ENCODE data around the gene RGS1. TPM values are rescaled to one million over a fixed set of nuclear protein-coding genes. Genes with fewer than 3 reads are reported as not detected.

RGS1 gene
- total and polyA plus RNA-seq, 2 of the 4 experiments (the other 2 are of a cell fraction), result not detected

GRCh38 chr1:192602757-192603156 is 27.2 kb downstream of the RGS1 start:
- H3K23ac ChIP-seq (ENCODE audit: low read depth, low read length), result no peak overlapping the region
- no peak overlapping the region for H3K4ac ChIP-seq (ENCODE audit: low read depth, low read length)
- no peaks in the 10 kb centered on the region for H3K9me1 ChIP-seq (ENCODE audit: insufficient read depth, low read length)
- DNase-seq, result no peak
- H2AK9ac ChIP-seq (replicated peaks; ENCODE audit: low read depth, low read length, poor library complexity), result no peak overlapping the region
- intact Hi-C loops (cut with micrococcal nuclease), result no loop called here
- H2AFZ ChIP-seq (replicated peaks; ENCODE audit: low read length, poor library complexity), result no peak overlapping the region
- peak overlapping the region; percentile 40; the same call in 1 of the 2 replicates for H2BK120ac ChIP-seq (ENCODE audit: low read depth, low read length)
- no peak overlapping the region for H3K9ac ChIP-seq (ENCODE audit: low read depth, low read length)
- H4K5ac ChIP-seq (ENCODE audit: low read depth, low read length), result no peak overlapping the region
- no peak overlapping the region for H3K4me2 ChIP-seq (ENCODE audit: low read depth, low read length)
- no TSS peak for BruUV-seq (replicated peaks)
- no peak for ATAC-seq (ENCODE audit: low read depth)
- no peak overlapping the region for H2BK20ac ChIP-seq (ENCODE audit: low read depth, low read length)
- in situ Hi-C loops (cut with MboI; ENCODE audit: low sequenced_read_pairs), result no loop called here
- no peaks in the 10 kb centered on the region for H3K79me1 ChIP-seq (ENCODE audit: low read depth in 1 of 2, low read length in 2 of 2)
- no peaks in the 10 kb centered on the region for H3K27me3 ChIP-seq (ENCODE audit: control insufficient read depth, insufficient read depth, low read length)
- H3K56ac ChIP-seq (ENCODE audit: extremely low read depth, insufficient read depth, low read length), result no peak overlapping the region
- H3K14ac ChIP-seq (replicated peaks; ENCODE audit: low read depth, low read length), result no peak overlapping the region
- no peak overlapping the region for H3K4me3 ChIP-seq (ENCODE audit: insufficient read depth, low read depth, low read length)
- H3K18ac ChIP-seq (ENCODE audit: low read depth, low read length), result no peak overlapping the region
- dilution Hi-C loops (cut with HindIII; ENCODE audit: low sequenced_read_pairs, unreplicated experiment), result no loop called here
- H2BK15ac ChIP-seq (ENCODE audit: low read depth, low read length), result 0 out of 3 replicates have a peak overlapping the region, but pooled peaks have one; percentile 7
- H4K91ac ChIP-seq (ENCODE audit: insufficient read depth, low read depth, low read length), result no peak overlapping the region
- ChIA-PET CTCF (no interaction called here), POLR2A (ENCODE audit: unreplicated experiment) (no interaction called here)
- WGBS, 2 experiments (ENCODE audit: extremely low coverage in 2 of 2, insufficient read length in 1 of 2), result no CpG with 5 or more reads among the region's 1 CpG
- no peaks in the 10 kb centered on the region for H3K9me3 ChIP-seq (ENCODE audit: control insufficient read depth, insufficient read depth, low read length)
- no peaks in the 10 kb centered on the region for H3K4me1 ChIP-seq (ENCODE audit: control insufficient read depth, insufficient read depth, low read length)
- no peak overlapping the region for H4K8ac ChIP-seq (ENCODE audit: low read depth in 2 of 2, low read length in 2 of 2)
- no peaks in the 10 kb centered on the region for H3K36me3 ChIP-seq (ENCODE audit: control insufficient read depth, insufficient read depth, low read length)
- H2AK5ac ChIP-seq (ENCODE audit: low read depth, low read length), result no peak overlapping the region
- H4K20me1 ChIP-seq (ENCODE audit: insufficient read depth, low read length), result no peaks in the 10 kb centered on the region
- no peak for TF ChIP-seq RCOR1 (IDR thresholded peaks at IDR 0.05; ENCODE audit: insufficient replicate concordance, low read length)
- no peak for TF ChIP-seq MAZ (IDR thresholded peaks at IDR 0.05; ENCODE audit: borderline replicate concordance, low read depth, low read length)
- TF ChIP-seq, protein P1, sequence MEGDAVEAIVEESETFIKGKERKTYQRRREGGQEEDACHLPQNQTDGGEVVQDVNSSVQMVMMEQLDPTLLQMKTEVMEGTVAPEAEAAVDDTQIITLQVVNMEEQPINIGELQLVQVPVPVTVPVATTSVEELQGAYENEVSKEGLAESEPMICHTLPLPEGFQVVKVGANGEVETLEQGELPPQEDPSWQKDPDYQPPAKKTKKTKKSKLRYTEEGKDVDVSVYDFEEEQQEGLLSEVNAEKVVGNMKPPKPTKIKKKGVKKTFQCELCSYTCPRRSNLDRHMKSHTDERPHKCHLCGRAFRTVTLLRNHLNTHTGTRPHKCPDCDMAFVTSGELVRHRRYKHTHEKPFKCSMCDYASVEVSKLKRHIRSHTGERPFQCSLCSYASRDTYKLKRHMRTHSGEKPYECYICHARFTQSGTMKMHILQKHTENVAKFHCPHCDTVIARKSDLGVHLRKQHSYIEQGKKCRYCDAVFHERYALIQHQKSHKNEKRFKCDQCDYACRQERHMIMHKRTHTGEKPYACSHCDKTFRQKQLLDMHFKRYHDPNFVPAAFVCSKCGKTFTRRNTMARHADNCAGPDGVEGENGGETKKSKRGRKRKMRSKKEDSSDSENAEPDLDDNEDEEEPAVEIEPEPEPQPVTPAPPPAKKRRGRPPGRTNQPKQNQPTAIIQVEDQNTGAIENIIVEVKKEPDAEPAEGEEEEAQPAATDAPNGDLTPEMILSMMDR (conservative IDR thresholded peaks at IDR 0.05; ENCODE audit: low read depth, low read length), result no peak
- no peak for TF ChIP-seq CHD1 (IDR thresholded peaks at IDR 0.05; ENCODE audit: low read depth, low read length)
- TF ChIP-seq POLR2A (IDR thresholded peaks at IDR 0.05; ENCODE audit: low read depth, low read length), result no peak
- TF ChIP-seq SMC3 (IDR thresholded peaks at IDR 0.05; ENCODE audit: low read depth, low read length), result no peak
- no peak for TF ChIP-seq RAD21 (IDR thresholded peaks at IDR 0.05; ENCODE audit: low read length)
- TF ChIP-seq MAFK (IDR thresholded peaks at IDR 0.05; ENCODE audit: low read depth, low read length), result no peak
- no peak for TF ChIP-seq CEBPB (IDR thresholded peaks at IDR 0.05; ENCODE audit: low read depth, low read length)
- TF ChIP-seq RFX5 (IDR thresholded peaks at IDR 0.05; ENCODE audit: low read depth, low read length), result no peak
- TF ChIP-seq BHLHE40 (IDR thresholded peaks at IDR 0.05; ENCODE audit: low read depth, low read length), result no peak
- TF ChIP-seq FOS (IDR thresholded peaks at IDR 0.05; ENCODE audit: low read depth, low read length), result no peak
- TF ChIP-seq USF2 (IDR thresholded peaks at IDR 0.05; ENCODE audit: low read depth, low read length), result no peak
- TF ChIP-seq, protein P2, sequence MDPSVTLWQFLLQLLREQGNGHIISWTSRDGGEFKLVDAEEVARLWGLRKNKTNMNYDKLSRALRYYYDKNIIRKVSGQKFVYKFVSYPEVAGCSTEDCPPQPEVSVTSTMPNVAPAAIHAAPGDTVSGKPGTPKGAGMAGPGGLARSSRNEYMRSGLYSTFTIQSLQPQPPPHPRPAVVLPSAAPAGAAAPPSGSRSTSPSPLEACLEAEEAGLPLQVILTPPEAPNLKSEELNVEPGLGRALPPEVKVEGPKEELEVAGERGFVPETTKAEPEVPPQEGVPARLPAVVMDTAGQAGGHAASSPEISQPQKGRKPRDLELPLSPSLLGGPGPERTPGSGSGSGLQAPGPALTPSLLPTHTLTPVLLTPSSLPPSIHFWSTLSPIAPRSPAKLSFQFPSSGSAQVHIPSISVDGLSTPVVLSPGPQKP (IDR thresholded peaks at IDR 0.05; ENCODE audit: borderline replicate concordance, low read depth, low read length), result no peak
- TF ChIP-seq NFE2L2 (IDR thresholded peaks at IDR 0.05; ENCODE audit: low read depth, low read length), result no peak
- TF ChIP-seq MXI1 (IDR thresholded peaks at IDR 0.05; ENCODE audit: borderline replicate concordance, low read depth, low read length), result no peak
- no peak overlapping the region for H3K27ac ChIP-seq (ENCODE audit: insufficient read depth, low read length)
- H2BK5ac ChIP-seq (ENCODE audit: low read depth, low read length, poor library complexity, severe bottlenecking), result no peak overlapping the region
